GM12878 (cell line): Measurements from ENCODE around the gene PC. TPM values are rescaled to one million over a fixed set of nuclear protein-coding genes. Genes with fewer than 3 reads are reported as not detected.

Experiments used
- ATAC-seq: fragments of 200-7000 bp; cut with Tn5 transposase; 3 replicates; pipeline ENCODE4 v1.9.1; 2020; ENCODE audit warnings: mild to moderate bottlenecking, moderate library complexity
- BruUV-seq: library from RNA; stranded (reverse); fragments of 400-500 nt; replicated peaks from 2 replicates; lab custom pipeline; 2021; lab: Mats Ljungman, UMichigan
- CTCF ChIA-PET: fragments of 300-600 bp; sonication (Branson Sonifier 250); formaldehyde crosslinking; extraction: SDS; loops from one replicate; lab custom pipeline; 2021; ENCODE audit warnings: inconsistent platforms; lab: Yijun Ruan, JAX
- POLR2A ChIA-PET: fragments of 350-600 bp; formaldehyde crosslinking; extraction: SDS; loops from one replicate; lab custom pipeline; 2021; ENCODE audit warnings: inconsistent platforms; lab: Charles Lee
- RAD21 ChIA-PET: fragments of 300-600 bp; sonication (Branson Sonifier 250); formaldehyde crosslinking; loops from one replicate; lab custom pipeline; 2023; ENCODE audit warnings: antibody characterized with exemption; ENCODE audit not compliant: unreplicated experiment; lab: Charles Lee
- SMC1A ChIA-PET: fragments of 300-600 bp; sonication (Branson Sonifier 250); formaldehyde crosslinking; loops from one replicate; lab custom pipeline; 2023; ENCODE audit not compliant: unreplicated experiment, uncharacterized antibody; lab: Charles Lee
- DNase-seq: peaks from one replicate; pipeline ENCODE4 v3.0.0-alpha.2; 2011; ENCODE audit warnings: low read depth, low spot score
- FAIRE-seq: peaks from 3 replicates; lab custom pipeline; 2011; peaks lifted over from hg19 to GRCh38; lab: Jason Lieb, UNC
- H2AFZ ChIP-seq: 2 replicates; pipeline ENCODE4 v1.6.0; 2011; ENCODE audit warnings: low read depth, low read length, control low read depth; ENCODE audit not compliant: control insufficient read depth
- H3K27ac ChIP-seq: 2 replicates; pipeline ENCODE4 v1.5.1; 2011; ENCODE audit warnings: control low read depth; ENCODE audit not compliant: control insufficient read depth, insufficient read depth
- H3K27me3 ChIP-seq, 2 experiments: replicated peaks in 1 of 2; 2 replicates each; pipeline versions ENCODE4 v1.6.0 to v1.6.1; 2011; ENCODE audit warnings: low read length in 1 of 2; ENCODE audit not compliant: control insufficient read depth in 2 of 2, insufficient read depth in 2 of 2
- H3K36me3 ChIP-seq, 2 experiments: 2 replicates each; pipeline ENCODE4 v1.5.1; 2011; ENCODE audit warnings: low read length in 1 of 2; ENCODE audit not compliant: control insufficient read depth in 2 of 2, insufficient read depth in 2 of 2
- H3K4me1 ChIP-seq: 2 replicates; pipeline ENCODE4 v1.6.1; 2011; ENCODE audit warnings: mild to moderate bottlenecking, low read length, moderate library complexity, mixed read lengths; ENCODE audit not compliant: control insufficient read depth, insufficient read depth
- H3K4me2 ChIP-seq: 2 replicates; pipeline ENCODE4 v1.6.0; 2011; ENCODE audit warnings: control low read depth; ENCODE audit not compliant: control insufficient read depth, insufficient read depth
- H3K4me3 ChIP-seq: fragments of 200-600 bp; sonication (generic); 2 replicates; pipeline ENCODE4 v1.5.1; 2016
- H3K79me2 ChIP-seq: 2 replicates; pipeline ENCODE4 v1.6.0; 2011; ENCODE audit warnings: low read length; ENCODE audit not compliant: control insufficient read depth, insufficient read depth
- H3K9ac ChIP-seq: 2 replicates; pipeline ENCODE4 v1.8.0; 2011; ENCODE audit warnings: low read length, control low read depth, mixed read lengths; ENCODE audit not compliant: control insufficient read depth, insufficient read depth
- H3K9me3 ChIP-seq: replicated peaks from 3 replicates; pipeline ENCODE4 v1.5.1; 2011; ENCODE audit warnings: mild to moderate bottlenecking, low read length; ENCODE audit not compliant: control insufficient read depth, insufficient read depth
- H4K20me1 ChIP-seq: 2 replicates; pipeline ENCODE4 v1.6.0; 2011; ENCODE audit not compliant: control insufficient read depth, insufficient read depth
- CHD4 ChIP-seq: fragments of 200-600 bp; sonication (generic); IDR thresholded peaks from 2 replicates; pipeline ENCODE4 v1.6.1; 2016; ENCODE audit warnings: mild to moderate bottlenecking
- FOXM1 ChIP-seq: IDR thresholded peaks from 2 replicates; pipeline ENCODE4 v1.6.1; 2012; ENCODE audit warnings: low read depth, mild to moderate bottlenecking, inconsistent platforms, low read length, moderate library complexity
- IKZF1 ChIP-seq: fragments of 450-650 bp; conservative IDR thresholded peaks from 2 replicates; pipeline ENCODE4 v1.6.1; 2017; ENCODE audit warnings: antibody characterized with exemption, mild to moderate bottlenecking
- JUNB ChIP-seq: IDR thresholded peaks from 2 replicates; pipeline ENCODE4 v1.6.1; 2016; ENCODE audit warnings: antibody characterized with exemption, mild to moderate bottlenecking
- LARP7 ChIP-seq: fragments of 450-650 bp; IDR thresholded peaks from 2 replicates; pipeline ENCODE4 v1.6.1; 2017; ENCODE audit warnings: mild to moderate bottlenecking
- RELB ChIP-seq: fragments of 450-650 bp; IDR thresholded peaks from 2 replicates; pipeline ENCODE4 v1.6.1; 2017; ENCODE audit warnings: low read depth, mild to moderate bottlenecking, moderate library complexity
- SREBF1 ChIP-seq: IDR thresholded peaks from 2 replicates; pipeline ENCODE4 v1.6.1; 2012; ENCODE audit warnings: mild to moderate bottlenecking, low read length
- WGBS: methylation state at CpG from one replicate; pipeline ENCODE4 v1.1.6; 2016; ENCODE audit warnings: low lambda C conversion rate; ENCODE audit not compliant: insufficient replicate concordance, insufficient coverage; ENCODE audit errors: missing lambda C conversion rate; 5-methylcytosine and 5-hydroxymethylcytosine counted together
- in situ Hi-C: fragments of 300-500 bp; cut with MboI; formaldehyde crosslinking; loops from 9 replicates; pipeline ENCODE4 v1.14.3; 2018; ENCODE audit warnings: mixed read lengths
- intact Hi-C: fragments of 100-400 bp; cut with micrococcal nuclease; formaldehyde crosslinking; loops from one replicate; pipeline ENCODE4 v1.14.2; 2022; ENCODE audit not compliant: unreplicated experiment
- polyA plus RNA-seq, 11 experiments: library from polyadenylated mRNA; depleted of rRNA in 4 of 11; unstranded in 6 of 11; stranded (reverse) in 5 of 11; fragments of >200 nt; fragmentation: Nextera tagmentation in 4 of 11; fragmentation: Illumina TruSeq in 1 of 11; extraction: Ambion mirVana in 4 of 11; extraction: Trizol in 1 of 11; gene quantifications; 1 replicate in 1 of 11; 2 replicates in 10 of 11; pipeline versions ENCODE4 v1.2.1 to v1.2.3, GENCODE V29; 2011 to 2016; ENCODE audit warnings: inconsistent platforms in 2 of 11, missing spikeins in 2 of 11, low read depth in 1 of 11
- total RNA-seq, 4 experiments: library from RNA; depleted of rRNA in 3 of 4; stranded (reverse); fragments of >200 nt in 3 of 4; fragmentation: Illumina TruSeq in 1 of 4; extraction: Trizol in 1 of 4; gene quantifications; 2 replicates each; pipeline versions ENCODE4 v1.2.1 to v1.2.3, GENCODE V29; 2013 to 2021

The PC gene
- total and polyA plus RNA-seq, 10 of the 15 experiments (the other 5 are each of a cell fraction or from before 2014, with no cell fraction given) = 0.22 to 10.3 (median 4.5) TPM

GRCh38 chr11:66864924-66865697, 93.1 kb downstream of the PC start:
- CTCF ChIA-PET = interaction anchor here (0.6 kb wide), 1 partner anchor 22 kb away, joined by 3 read pairs; no protein-coding TSS in a partner anchor
- H3K4me2 ChIP-seq = no peak overlapping the region
- WGBS = 72% methylated on average over 23 of the region's 23 CpGs

More at GRCh38 chr11:66864924-66865697, 93.1 kb downstream of the PC start:
- ChIA-PET SMC1A (no interaction called here), POLR2A (no interaction called here), RAD21 (no interaction called here)
- Histone ChIP-seq H3K4me3 (no peak overlapping the region), H3K79me2 (no peaks in the 10 kb centered on the region), H3K9ac (no peak overlapping the region), H4K20me1 (no peaks in the 10 kb centered on the region), H3K36me3 (no peaks in the 10 kb centered on the region), H3K9me3 (no peaks in the 10 kb centered on the region), H3K27me3 (no peaks in the 10 kb centered on the region), H3K27ac (no peak overlapping the region), H2AFZ (no peak overlapping the region), H3K4me1 (peaks cover 11% of the 10 kb centered on the region)
- ATAC-seq = no peak
- in situ Hi-C loops (no loop called here), intact Hi-C loops (no loop called here)
- DNase-seq = no peak
- TF ChIP-seq LARP7 (no peak), RELB (no peak), IKZF1 (no peak), JUNB (no peak), SREBF1 (no peak), CHD4 (no peak), FOXM1 (no peak)
- no peak for FAIRE-seq
- BruUV-seq = no TSS peak
